ENCODE results near the gene PCDHGA9. TPM values are rescaled to one million over a fixed set of nuclear protein-coding genes. Genes with fewer than 3 reads are reported as not detected.
A peak's percentile ranks its signal among the peaks of the same experiment; 100 is the strongest.
"Not testable (repeated sequence)": the region's sequence is repeated elsewhere in the genome, so short reads cannot be mapped to it uniquely, and the experiment has no call there.

Gene PCDHGA9
- total RNA-seq, 1 donor from 2014 or later: 4.2 TPM

GRCh38 chr5:141414548-141415274 is 12.1 kb downstream of the PCDHGA9 start:
- DNase-seq: not testable (repeated sequence)

GRCh38 chr5:141415275-141415618 is 12.7 kb downstream of the PCDHGA9 start:
- not testable (repeated sequence) for DNase-seq

GRCh38 chr5:141417494-141418172 is 15.1 kb downstream of the PCDHGA9 start, which contains the start of gene PCDHGB7:
Gene PCDHGB7, plus strand, starts transcription at chr5:141417677. Its CDS starts 183 bp downstream, at chr5:141417860.
- peak; percentile 5 for DNase-seq

- DNase-seq: no peak
Observed at GRCh38 chr5:141419074-141419880, 16.7 kb downstream of the PCDHGA9 start.

- DNase-seq: no peak
Observed at GRCh38 chr5:141420855-141421488, 18.4 kb downstream of the PCDHGA9 start, which contains the start of gene PCDHGA11. Gene PCDHGA11, plus strand, starts transcription at chr5:141421051. Its CDS starts 177 bp downstream, at chr5:141421228.

GRCh38 chr5:141421489-141421855 is 18.9 kb downstream of the PCDHGA9 start:
- no peak for DNase-seq

GRCh38 chr5:141422742-141423291 is 20.2 kb downstream of the PCDHGA9 start:
- no peak for DNase-seq

GRCh38 chr5:141427783-141428426 is 25.3 kb downstream of the PCDHGA9 start:
- no peak for DNase-seq

GRCh38 chr5:141430332-141431113 is 27.9 kb downstream of the PCDHGA9 start, which contains the start of gene PCDHGA12:
Gene PCDHGA12, plus strand, starts transcription at chr5:141430507. Its CDS starts 253 bp downstream, at chr5:141430760.
- DNase-seq: peak; percentile 12

GRCh38 chr5:141431286-141431685 is 28.7 kb downstream of the PCDHGA9 start:
- no peak for DNase-seq

- not testable (repeated sequence) for DNase-seq
Observed at GRCh38 chr5:141432308-141432707, 29.7 kb downstream of the PCDHGA9 start.

GRCh38 chr5:141432726-141433125 is 30.1 kb downstream of the PCDHGA9 start:
- not testable (repeated sequence) for DNase-seq

- DNase-seq: no peak
Observed at GRCh38 chr5:141434006-141434405, 31.4 kb downstream of the PCDHGA9 start.

- no peak for DNase-seq
Observed at GRCh38 chr5:141437221-141437620, 34.6 kb downstream of the PCDHGA9 start.

GRCh38 chr5:141439411-141440141 is 37.0 kb downstream of the PCDHGA9 start:
- DNase-seq: no peak

- DNase-seq: no peak
Observed at GRCh38 chr5:141440341-141440740, 37.8 kb downstream of the PCDHGA9 start.

- DNase-seq: no peak
Observed at GRCh38 chr5:141441571-141442170, 39.1 kb downstream of the PCDHGA9 start.
